Measurements from ENCODE around the gene HYOU1.
A peak's percentile ranks its signal among the peaks of the same experiment; 100 is the strongest.

The HYOU1 gene

GRCh38 chr11:119028346-119029068, 28.5 kb downstream of the HYOU1 start:
- peak overlapping the region; percentile 0 to 4 for H3K4me3 ChIP-seq (ENCODE audit: low read length in 2 of 2)
- H3K36me3 ChIP-seq (replicated peaks in 1 of 2; ENCODE audit: control insufficient read depth in 2 of 2, insufficient read depth in 2 of 2, low read length in 2 of 2) = peaks cover 44 to 57% of the 10 kb centered on the region in 2 donors
- H4K91ac ChIP-seq (ENCODE audit: low read depth, low read length, poor library complexity) = no peak overlapping the region
- no peak overlapping the region for H3K4me2 ChIP-seq (ENCODE audit: insufficient read depth, low read length, poor library complexity, severe bottlenecking)
- H2BK120ac ChIP-seq (ENCODE audit: low read depth, low read length) = no peak overlapping the region
- H2BK15ac ChIP-seq (ENCODE audit: low read length) = no peak overlapping the region
- no peaks in the 10 kb centered on the region for H3K9me3 ChIP-seq (replicated peaks in 1 of 2; ENCODE audit: control insufficient read depth in 2 of 2, insufficient read depth in 1 of 2, low read depth in 1 of 2, low read length in 2 of 2)
- no peak overlapping the region for H2AFZ ChIP-seq (ENCODE audit: low read length)
- H3K9ac ChIP-seq (ENCODE audit: low read depth, low read length, poor library complexity) = no peak overlapping the region
- H4K8ac ChIP-seq (ENCODE audit: low read depth, low read length) = no peak overlapping the region
- no peak overlapping the region for H2BK5ac ChIP-seq (ENCODE audit: low read length)
- no peak overlapping the region for H3K18ac ChIP-seq (ENCODE audit: low read length)
- H3K4me1 ChIP-seq (ENCODE audit: control insufficient read depth in 2 of 2, insufficient read depth in 1 of 2, low read depth in 1 of 2, low read length in 2 of 2) = peaks cover 6 to 12% of the 10 kb centered on the region in 2 donors
- no peak overlapping the region for H2BK12ac ChIP-seq (ENCODE audit: low read length)
- H3K4ac ChIP-seq (ENCODE audit: low read length) = no peak overlapping the region
- H3K27me3 ChIP-seq (ENCODE audit: control insufficient read depth in 3 of 3, insufficient read depth in 3 of 3, low read depth in 1 of 3, low read length in 3 of 3) = no peaks in the 10 kb centered on the region
- no peak for DNase-seq (ENCODE audit: low spot score)
- H3K14ac ChIP-seq (ENCODE audit: low read length) = no peak overlapping the region
- H3K27ac ChIP-seq (replicated peaks; ENCODE audit: low read length) = no peak overlapping the region
- H2AK5ac ChIP-seq (ENCODE audit: low read depth, low read length) = no peak overlapping the region
- peaks cover 19% of the 10 kb centered on the region for H3K79me1 ChIP-seq (ENCODE audit: low read depth, low read length)
- no CpG with 5 or more reads among the region's 9 CpGs for WGBS, 2 donors (ENCODE audit: extremely low coverage in 2 of 2, insufficient read length in 2 of 2, insufficient replicate concordance in 1 of 2)
- H3K23ac ChIP-seq (ENCODE audit: low read depth, low read length, poor library complexity) = no peak overlapping the region

GRCh38 chr11:119027561-119028345, 29.3 kb downstream of the HYOU1 start:
- Histone ChIP-seq H4K8ac (ENCODE audit: low read depth, low read length) (no peak overlapping the region), H2BK5ac (ENCODE audit: low read length) (no peak overlapping the region), H4K91ac (ENCODE audit: low read depth, low read length, poor library complexity) (no peak overlapping the region), H2BK120ac (ENCODE audit: low read depth, low read length) (no peak overlapping the region), H3K36me3 (replicated peaks in 1 of 2; ENCODE audit: control insufficient read depth in 2 of 2, insufficient read depth in 2 of 2, low read length in 2 of 2) (peaks cover 48 to 64% of the 10 kb centered on the region in 2 donors), H3K14ac (ENCODE audit: low read length) (no peak overlapping the region), H3K23ac (ENCODE audit: low read depth, low read length, poor library complexity) (no peak overlapping the region), H2AK5ac (ENCODE audit: low read depth, low read length) (no peak overlapping the region), H3K18ac (ENCODE audit: low read length) (no peak overlapping the region), H2AFZ (ENCODE audit: low read length) (no peak overlapping the region), H3K27me3 (ENCODE audit: control insufficient read depth in 3 of 3, insufficient read depth in 3 of 3, low read depth in 1 of 3, low read length in 3 of 3) (no peaks in the 10 kb centered on the region), H3K9me3 (replicated peaks in 1 of 2; ENCODE audit: control insufficient read depth in 2 of 2, insufficient read depth in 1 of 2, low read depth in 1 of 2, low read length in 2 of 2) (no peaks in the 10 kb centered on the region), H2BK12ac (ENCODE audit: low read length) (no peak overlapping the region), H2BK15ac (ENCODE audit: low read length) (no peak overlapping the region), H3K4me1 (ENCODE audit: control insufficient read depth in 2 of 2, insufficient read depth in 1 of 2, low read depth in 1 of 2, low read length in 2 of 2) (peaks cover 6 to 12% of the 10 kb centered on the region in 2 donors), H3K9ac (ENCODE audit: low read depth, low read length, poor library complexity) (no peak overlapping the region), H3K4me3 (ENCODE audit: low read length in 2 of 2) (no peak overlapping the region), H3K27ac (replicated peaks; ENCODE audit: low read length) (no peak overlapping the region), H3K4me2 (ENCODE audit: insufficient read depth, low read length, poor library complexity, severe bottlenecking) (no peak overlapping the region), H3K4ac (ENCODE audit: low read length) (no peak overlapping the region), H3K79me1 (ENCODE audit: low read depth, low read length) (peaks cover 19% of the 10 kb centered on the region)
- WGBS, 2 donors (ENCODE audit: extremely low coverage in 2 of 2, insufficient read length in 2 of 2, insufficient replicate concordance in 1 of 2) = no CpG with 5 or more reads among the region's 9 CpGs
- no peak for DNase-seq (ENCODE audit: low spot score)

- no CpG with 5 or more reads among the region's 2 CpGs for WGBS, 2 donors (ENCODE audit: extremely low coverage in 2 of 2, insufficient read length in 2 of 2, insufficient replicate concordance in 1 of 2)
- H3K27me3 ChIP-seq (ENCODE audit: control insufficient read depth in 3 of 3, insufficient read depth in 3 of 3, low read depth in 1 of 3, low read length in 3 of 3) = no peaks in the 10 kb centered on the region
- no peak overlapping the region for H3K14ac ChIP-seq (ENCODE audit: low read length)
- H2BK5ac ChIP-seq (ENCODE audit: low read length) = no peak overlapping the region
- no peak overlapping the region for H3K23ac ChIP-seq (ENCODE audit: low read depth, low read length, poor library complexity)
- no peak overlapping the region for H4K8ac ChIP-seq (ENCODE audit: low read depth, low read length)
- no peak overlapping the region for H3K18ac ChIP-seq (ENCODE audit: low read length)
- no peak overlapping the region for H2BK15ac ChIP-seq (ENCODE audit: low read length)
- H3K4me2 ChIP-seq (ENCODE audit: insufficient read depth, low read length, poor library complexity, severe bottlenecking) = no peak overlapping the region
- H2BK12ac ChIP-seq (ENCODE audit: low read length) = no peak overlapping the region
- H3K4me1 ChIP-seq (ENCODE audit: control insufficient read depth in 2 of 2, insufficient read depth in 1 of 2, low read depth in 1 of 2, low read length in 2 of 2) = peaks cover 6 to 12% of the 10 kb centered on the region in 2 donors
- peaks cover 19% of the 10 kb centered on the region for H3K79me1 ChIP-seq (ENCODE audit: low read depth, low read length)
- no peak overlapping the region for H2AK5ac ChIP-seq (ENCODE audit: low read depth, low read length)
- no peak overlapping the region for H3K4me3 ChIP-seq (ENCODE audit: low read length in 2 of 2)
- no peak for DNase-seq (ENCODE audit: low spot score)
- H3K27ac ChIP-seq (replicated peaks; ENCODE audit: low read length) = no peak overlapping the region
- H4K91ac ChIP-seq (ENCODE audit: low read depth, low read length, poor library complexity) = no peak overlapping the region
- H2BK120ac ChIP-seq (ENCODE audit: low read depth, low read length) = no peak overlapping the region
- no peak overlapping the region for H2AFZ ChIP-seq (ENCODE audit: low read length)
- no peaks in the 10 kb centered on the region for H3K9me3 ChIP-seq (replicated peaks in 1 of 2; ENCODE audit: control insufficient read depth in 2 of 2, insufficient read depth in 1 of 2, low read depth in 1 of 2, low read length in 2 of 2)
- peaks cover 51 to 72% of the 10 kb centered on the region in 2 donors for H3K36me3 ChIP-seq (replicated peaks in 1 of 2; ENCODE audit: control insufficient read depth in 2 of 2, insufficient read depth in 2 of 2, low read length in 2 of 2)
- no peak overlapping the region for H3K4ac ChIP-seq (ENCODE audit: low read length)
- H3K9ac ChIP-seq (ENCODE audit: low read depth, low read length, poor library complexity) = no peak overlapping the region
These were observed 30.0 kb downstream of the HYOU1 start for GRCh38 chr11:119026970-119027369.

Measured in neuronal stem cell (in vitro differentiated cells).